Neural progenitor cell (in vitro differentiated cells): ENCODE results near the gene CD33. TPM values are rescaled to one million over a fixed set of nuclear protein-coding genes. Genes with fewer than 3 reads are reported as not detected.

ENCODE experiments used
- DNase-seq: peaks from one replicate; pipeline ENCODE4 v3.0.0-alpha.2; 2016; ENCODE audit warnings: low spot score
- H2AFZ ChIP-seq: fragments of 200-600 bp; sonication (generic); replicated peaks from 2 replicates; pipeline ENCODE4 v1.6.1; 2016; ENCODE audit warnings: antibody characterized with exemption
- H3F3A ChIP-seq: fragments of 200-600 bp; sonication (generic); 2 replicates; pipeline ENCODE4 v1.6.1; 2016; ENCODE audit warnings: antibody characterized with exemption, low read depth
- H3K27ac ChIP-seq: fragments of 200-600 bp; sonication (generic); 2 replicates; pipeline ENCODE4 v1.5.1; 2016; ENCODE audit warnings: mild to moderate bottlenecking
- H3K27me3 ChIP-seq: fragments of 200-600 bp; sonication (generic); 2 replicates; pipeline ENCODE4 v1.6.1; 2016; ENCODE audit warnings: mild to moderate bottlenecking, moderate library complexity
- H3K36me3 ChIP-seq: fragments of 200-600 bp; sonication (generic); 2 replicates; pipeline ENCODE4 v1.5.1; 2016
- H3K4me1 ChIP-seq: fragments of 200-600 bp; sonication (generic); 2 replicates; pipeline ENCODE4 v1.6.1; 2016; ENCODE audit warnings: mixed run types
- H3K4me2 ChIP-seq: fragments of 200-600 bp; sonication (generic); 2 replicates; pipeline ENCODE4 v1.6.1; 2016
- H3K4me3 ChIP-seq: fragments of 200-600 bp; sonication (generic); 2 replicates; pipeline ENCODE4 v1.5.1; 2016
- H3K79me2 ChIP-seq: fragments of 200-600 bp; sonication (generic); 2 replicates; pipeline ENCODE4 v1.6.1; 2016; ENCODE audit warnings: low read depth
- H3K9ac ChIP-seq: fragments of 200-600 bp; sonication (generic); 2 replicates; pipeline ENCODE4 v1.6.1; 2016
- H3K9me3 ChIP-seq: fragments of 200-600 bp; sonication (generic); 2 replicates; pipeline ENCODE4 v1.5.1; 2016; ENCODE audit warnings: low read depth
- H4K20me1 ChIP-seq: fragments of 200-600 bp; sonication (generic); 2 replicates; pipeline ENCODE4 v1.6.1; 2016; ENCODE audit warnings: low read depth
- H3K27ac Mint-ChIP-seq: 3 replicates; pipeline ENCODE4 v1.8.0; 2021; ENCODE audit warnings: mixed read lengths
- H3K27me3 Mint-ChIP-seq: 2 replicates; pipeline ENCODE4 v1.8.0; 2022; ENCODE audit warnings: low read depth, mild to moderate bottlenecking, inconsistent platforms, moderate library complexity, mixed read lengths; ENCODE audit not compliant: insufficient read depth
- H3K36me3 Mint-ChIP-seq: 3 replicates; pipeline ENCODE4 v1.8.0; 2021; ENCODE audit warnings: mixed read lengths
- H3K4me1 Mint-ChIP-seq: 3 replicates; pipeline ENCODE4 v1.8.0; 2021; ENCODE audit warnings: mixed read lengths
- H3K4me3 Mint-ChIP-seq: 3 replicates; pipeline ENCODE4 v1.8.0; 2021; ENCODE audit warnings: mild to moderate bottlenecking, moderate library complexity, mixed read lengths
- H3K9me3 Mint-ChIP-seq: 3 replicates; pipeline ENCODE4 v1.8.0; 2020; ENCODE audit warnings: mixed read lengths
- CTCF ChIP-seq: fragments of 200-600 bp; sonication (generic); IDR thresholded peaks from 2 replicates; pipeline ENCODE4 v1.5.1; 2017; ENCODE audit warnings: antibody characterized with exemption, mild to moderate bottlenecking
- EZH2 ChIP-seq: fragments of 200-600 bp; sonication (generic); IDR thresholded peaks from 2 replicates; pipeline ENCODE4 v1.6.1; 2017; ENCODE audit warnings: antibody characterized with exemption, mild to moderate bottlenecking, moderate library complexity
- EZH2phosphoT487 ChIP-seq: fragments of 200-600 bp; sonication (generic); IDR thresholded peaks from 2 replicates; pipeline ENCODE4 v1.6.1; 2017; ENCODE audit warnings: antibody characterized with exemption
- total RNA-seq: library from RNA; depleted of rRNA; stranded (reverse); fragments of >200 nt; gene quantifications from 2 replicates; pipeline ENCODE4 v1.2.3, GENCODE V29; 2015; ENCODE audit warnings: low replicate concordance

CD33 gene
- total RNA-seq, 1 donor from 2014 or later, result not detected

GRCh38 chr19:51259348-51260245, 34.7 kb downstream of the CD33 start:
- Histone ChIP-seq H3K36me3 (no peaks in the 10 kb centered on the region), H3K9ac (no peak overlapping the region), H3K4me1 (no peaks in the 10 kb centered on the region), H3K4me3 (no peak overlapping the region), H3F3A (no peaks in the 10 kb centered on the region), H3K9me3 (no peaks in the 10 kb centered on the region), H3K27ac (no peak overlapping the region), H4K20me1 (no peaks in the 10 kb centered on the region), H3K79me2 (no peaks in the 10 kb centered on the region), H3K4me2 (no peak overlapping the region), H3K27me3 (no peaks in the 10 kb centered on the region), H2AFZ (peak overlapping the region; percentile 71)
- H3K4me1 Mint-ChIP-seq, result no peaks in the 10 kb centered on the region
- TF ChIP-seq CTCF, result peak; percentile 85
- TF ChIP-seq EZH2phosphoT487, result no peak
- peak; percentile 53 for DNase-seq
- no peak overlapping the region for H3K27ac Mint-ChIP-seq
- H3K36me3 Mint-ChIP-seq, result no peaks in the 10 kb centered on the region
- H3K9me3 Mint-ChIP-seq, result no peaks in the 10 kb centered on the region
- no peak overlapping the region for H3K4me3 Mint-ChIP-seq
- no peaks in the 10 kb centered on the region for H3K27me3 Mint-ChIP-seq

- Histone ChIP-seq H3K4me2 (no peak overlapping the region), H3K27me3 (no peaks in the 10 kb centered on the region), H2AFZ (no peak overlapping the region), H3K4me3 (no peak overlapping the region), H4K20me1 (no peaks in the 10 kb centered on the region), H3K4me1 (no peaks in the 10 kb centered on the region), H3K36me3 (no peaks in the 10 kb centered on the region), H3F3A (no peaks in the 10 kb centered on the region), H3K27ac (no peak overlapping the region), H3K79me2 (no peaks in the 10 kb centered on the region), H3K9ac (no peak overlapping the region), H3K9me3 (no peaks in the 10 kb centered on the region)
- H3K4me1 Mint-ChIP-seq, result no peaks in the 10 kb centered on the region
- no peak overlapping the region for H3K4me3 Mint-ChIP-seq
- H3K36me3 Mint-ChIP-seq, result no peaks in the 10 kb centered on the region
- H3K27me3 Mint-ChIP-seq, result no peaks in the 10 kb centered on the region
- no peaks in the 10 kb centered on the region for H3K9me3 Mint-ChIP-seq
- DNase-seq, result no peak
- no peak overlapping the region for H3K27ac Mint-ChIP-seq
- TF ChIP-seq CTCF (no peak), EZH2phosphoT487 (no peak), EZH2 (no peak)
Measured at GRCh38 chr19:51263808-51264207, 38.9 kb downstream of the CD33 start.

GRCh38 chr19:51271067-51271466, 46.2 kb downstream of the CD33 start:
- Mint-ChIP-seq H3K27ac (peak overlapping the region; percentile 69), H3K4me3 (no peak overlapping the region), H3K9me3 (peaks cover 3% of the 10 kb centered on the region), H3K4me1 (peaks cover 10% of the 10 kb centered on the region), H3K27me3 (no peaks in the 10 kb centered on the region), H3K36me3 (no peaks in the 10 kb centered on the region)
- TF ChIP-seq CTCF (no peak), EZH2 (no peak), EZH2phosphoT487 (no peak)
- no peak overlapping the region for H2AFZ ChIP-seq
- H4K20me1 ChIP-seq, result no peaks in the 10 kb centered on the region
- no peak for DNase-seq
- H3K27me3 ChIP-seq, result no peaks in the 10 kb centered on the region
- no peak overlapping the region for H3K4me3 ChIP-seq
- no peaks in the 10 kb centered on the region for H3K79me2 ChIP-seq
- no peaks in the 10 kb centered on the region for H3F3A ChIP-seq
- no peaks in the 10 kb centered on the region for H3K4me1 ChIP-seq
- H3K27ac ChIP-seq, result no peak overlapping the region
- no peak overlapping the region for H3K9ac ChIP-seq
- H3K4me2 ChIP-seq, result no peak overlapping the region
- H3K36me3 ChIP-seq, result no peaks in the 10 kb centered on the region
- H3K9me3 ChIP-seq, result no peaks in the 10 kb centered on the region
